HG02973 (cell line): ENCODE data around the gene POR.
"Not testable (repeated sequence)": the region's sequence is repeated elsewhere in the genome, so short reads cannot be mapped to it uniquely, and the experiment has no call there.

ENCODE experiments used
- ATAC-seq: cut with Tn5 transposase; IDR thresholded peaks from one replicate; pipeline ENCODE4 v1.9.1; 2021; ENCODE audit warnings: moderate library complexity; ENCODE audit not compliant: unreplicated experiment

Gene POR

GRCh38 chr7:75914655-75915415 is at the start of gene POR:
TSS of gene POR (plus strand) at chr7:75915155. CDS start at chr7:75954002, 38,847 bp downstream.
- ATAC-seq = peak; percentile 77

DNA sequence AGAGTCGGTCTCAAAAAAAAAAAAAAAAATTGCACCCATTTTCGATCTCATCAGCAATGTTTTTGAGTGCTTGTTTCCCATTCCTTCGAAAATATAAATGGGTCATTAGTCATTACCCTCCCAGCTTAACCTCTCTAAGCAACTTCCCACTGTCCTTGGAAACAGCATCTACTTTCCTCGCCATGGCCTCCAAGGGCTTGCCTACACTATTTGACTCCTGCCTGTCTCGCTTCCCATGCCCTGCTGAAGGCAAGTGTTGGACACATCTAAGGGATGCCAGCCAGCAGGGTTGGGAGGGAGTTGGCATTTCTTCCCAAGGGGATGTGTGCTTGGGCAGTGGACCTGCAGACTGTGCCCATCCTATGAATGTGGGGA is 48.9 kb upstream of the POR start:
- no peak for ATAC-seq

- ATAC-seq = no peak
Measured at GRCh38 chr7:75866489-75867389, 48.2 kb upstream of the POR start.

DNA sequence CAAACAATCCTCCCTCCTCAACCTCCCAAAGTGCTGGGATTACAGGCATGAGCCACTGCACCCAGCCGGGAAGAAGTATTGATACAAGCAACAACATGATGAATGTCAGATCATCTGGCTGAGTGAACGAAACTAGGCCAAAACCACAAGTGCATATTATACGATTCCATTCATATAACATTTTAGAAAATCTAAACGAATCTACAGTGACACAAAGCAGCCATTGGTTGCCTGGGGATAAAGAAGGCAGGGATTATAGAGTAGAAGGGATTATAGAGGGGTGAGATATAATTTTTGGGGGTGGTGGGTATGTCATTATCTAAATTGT is 47.6 kb upstream of the POR start:
- ATAC-seq = no peak

GRCh38 chr7:75868153-75868552 is 46.8 kb upstream of the POR start:
- ATAC-seq = no peak

DNA sequence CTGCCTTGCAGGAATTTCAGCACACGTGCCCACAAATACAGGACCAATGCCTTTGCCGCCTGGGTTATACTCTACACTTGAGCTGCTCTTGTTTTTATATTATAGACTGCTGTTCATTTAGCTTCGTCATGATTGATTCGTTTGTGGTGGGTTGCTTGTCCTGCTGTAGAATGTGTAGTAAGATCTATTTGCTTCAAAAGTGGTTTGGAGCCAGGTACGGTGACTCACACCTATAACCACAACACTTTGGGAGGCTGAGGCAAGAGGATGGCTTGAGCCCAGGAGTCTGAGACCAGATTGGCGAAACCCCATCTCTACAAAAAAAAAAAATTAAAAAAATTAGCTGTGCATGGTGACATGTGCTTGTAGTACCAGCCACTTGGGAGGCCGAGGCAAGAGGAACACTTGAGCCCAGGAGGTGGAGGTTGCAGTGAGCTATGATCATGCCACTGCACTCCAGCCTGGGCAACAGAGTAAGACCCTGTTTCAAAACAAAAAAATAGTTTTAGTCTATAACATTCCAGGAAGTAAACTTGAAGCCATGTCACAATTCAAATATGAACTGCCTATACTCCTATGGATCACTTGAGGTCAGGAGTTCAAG is 45.1 kb upstream of the POR start:
- no peak for ATAC-seq

DNA sequence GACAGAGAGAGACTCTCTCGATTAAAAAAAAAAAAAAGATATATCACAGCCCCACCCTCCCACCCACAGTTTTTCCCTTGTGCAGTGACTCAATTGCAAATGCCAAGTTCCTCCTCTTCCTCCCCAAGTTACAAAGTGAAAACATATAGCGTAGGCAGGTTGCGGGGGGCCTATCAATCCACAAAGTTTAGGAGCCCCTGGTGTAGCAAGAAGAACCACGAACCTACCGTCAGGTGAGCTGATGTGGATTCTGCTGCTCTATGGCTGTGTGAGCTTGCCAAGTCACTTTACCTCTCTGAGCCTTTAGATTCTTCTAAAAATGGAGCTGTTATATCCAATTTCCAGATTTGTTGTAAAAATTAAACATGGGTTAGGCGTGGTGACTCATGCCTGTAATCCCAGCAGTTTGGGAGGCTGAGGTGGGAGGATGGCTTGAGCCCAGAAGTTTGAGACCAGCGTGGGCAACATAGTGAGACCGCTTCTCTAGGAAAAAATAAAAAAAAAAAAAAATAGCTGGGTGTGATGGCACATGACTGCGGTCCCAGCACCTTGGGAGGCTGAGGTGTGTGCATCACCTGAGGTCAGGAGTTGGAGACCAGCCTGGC is 44.3 kb upstream of the POR start:
- ATAC-seq = no peak

DNA sequence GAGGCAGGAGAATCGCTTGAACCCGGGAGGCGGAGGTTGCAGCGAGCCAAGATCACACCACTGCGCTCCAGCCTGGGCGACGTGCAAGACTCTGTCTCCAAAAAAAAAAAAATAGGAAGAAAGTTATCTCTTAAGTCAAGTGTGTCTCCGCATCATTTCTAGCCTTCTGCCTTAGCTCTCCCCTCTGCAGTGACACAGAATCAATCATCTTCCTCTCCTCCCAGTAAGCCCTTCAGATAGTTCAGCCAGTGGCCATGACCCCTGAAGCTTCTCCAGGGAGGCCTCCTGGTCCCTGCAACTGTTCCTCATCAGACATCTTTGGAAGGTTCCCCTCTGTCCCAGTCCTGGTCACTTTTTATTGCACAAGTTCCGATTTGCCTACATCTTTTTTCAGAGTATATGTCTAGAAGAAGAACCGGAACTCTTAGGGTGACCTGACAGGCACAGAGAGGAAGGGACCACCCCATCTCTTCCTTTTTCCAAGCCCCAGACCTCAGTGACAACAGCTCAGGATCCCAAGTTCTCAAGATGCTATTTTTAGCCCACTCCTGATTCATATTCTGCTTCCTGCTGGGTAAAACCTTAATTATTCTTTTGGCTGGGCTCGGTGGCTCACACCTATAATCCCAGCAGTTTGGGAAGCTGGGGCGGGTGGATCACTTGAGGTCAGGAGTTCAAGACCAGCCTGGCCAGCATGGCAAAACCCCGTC is 42.7 kb upstream of the POR start:
- no peak for ATAC-seq

DNA sequence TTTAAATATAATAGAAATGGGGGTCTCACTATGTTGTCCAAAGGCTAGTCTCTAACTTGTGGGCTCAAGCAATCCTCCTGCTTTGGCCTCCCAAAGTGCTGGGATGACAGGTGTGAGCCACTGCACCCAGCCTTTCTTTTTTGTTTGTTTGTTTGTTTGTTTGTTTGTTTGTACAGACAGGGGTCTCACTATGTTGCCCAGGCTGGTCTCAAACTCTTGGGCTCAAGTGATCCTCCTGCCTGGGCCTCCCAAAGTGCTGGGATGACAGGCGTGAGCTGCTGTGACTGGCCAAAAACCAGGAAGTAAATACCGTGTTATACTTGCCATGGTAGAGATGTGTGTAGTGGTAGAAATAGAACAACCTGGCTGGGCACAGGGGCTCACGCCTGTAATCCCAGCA is 40.8 kb upstream of the POR start:
- not testable (repeated sequence) for ATAC-seq

DNA sequence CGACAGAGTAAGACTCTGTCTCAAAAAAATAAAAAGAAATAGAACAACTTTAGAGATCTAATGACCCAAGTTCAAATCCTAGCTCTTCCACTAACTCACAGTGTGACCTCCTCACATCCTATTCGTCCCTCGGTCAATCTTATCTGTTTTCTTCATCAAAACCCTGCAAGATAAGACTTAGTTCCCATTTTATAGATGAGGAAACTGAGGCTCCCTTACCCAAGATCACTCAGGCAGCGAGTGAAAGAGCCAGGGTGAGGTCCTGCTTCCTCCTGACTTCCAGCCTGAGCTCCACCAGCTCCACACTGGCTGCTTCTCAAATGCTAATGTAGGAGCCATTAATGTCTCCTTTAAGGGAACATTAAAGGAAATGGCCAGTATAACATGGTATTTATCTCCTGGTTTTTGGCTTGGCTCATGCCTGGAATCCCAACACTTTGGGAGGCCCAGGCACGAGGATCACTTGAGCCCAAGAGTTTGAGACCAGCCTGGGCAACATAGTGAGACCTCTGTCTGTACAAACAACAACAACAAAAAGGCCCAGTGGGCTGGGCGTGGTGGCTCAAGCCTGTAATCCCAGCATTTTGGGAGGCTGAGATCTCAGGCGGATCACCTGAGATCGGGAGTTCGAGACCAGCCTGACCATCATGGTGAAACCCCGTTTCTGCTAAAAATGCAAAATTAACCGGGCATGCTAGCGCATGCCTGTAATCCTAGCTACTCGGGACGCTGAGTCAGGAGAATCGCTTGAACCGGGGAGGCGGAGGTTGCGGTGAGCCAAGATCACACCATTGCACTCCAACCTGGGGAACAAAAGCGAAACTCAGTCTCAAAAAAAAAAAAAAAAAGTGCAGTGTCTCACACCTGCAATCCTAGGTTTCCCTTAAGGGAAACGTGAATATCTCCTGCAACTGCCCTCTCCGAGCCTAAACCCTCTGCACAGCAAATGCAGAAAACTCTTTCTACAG is 39.6 kb upstream of the POR start:
- no peak for ATAC-seq

DNA sequence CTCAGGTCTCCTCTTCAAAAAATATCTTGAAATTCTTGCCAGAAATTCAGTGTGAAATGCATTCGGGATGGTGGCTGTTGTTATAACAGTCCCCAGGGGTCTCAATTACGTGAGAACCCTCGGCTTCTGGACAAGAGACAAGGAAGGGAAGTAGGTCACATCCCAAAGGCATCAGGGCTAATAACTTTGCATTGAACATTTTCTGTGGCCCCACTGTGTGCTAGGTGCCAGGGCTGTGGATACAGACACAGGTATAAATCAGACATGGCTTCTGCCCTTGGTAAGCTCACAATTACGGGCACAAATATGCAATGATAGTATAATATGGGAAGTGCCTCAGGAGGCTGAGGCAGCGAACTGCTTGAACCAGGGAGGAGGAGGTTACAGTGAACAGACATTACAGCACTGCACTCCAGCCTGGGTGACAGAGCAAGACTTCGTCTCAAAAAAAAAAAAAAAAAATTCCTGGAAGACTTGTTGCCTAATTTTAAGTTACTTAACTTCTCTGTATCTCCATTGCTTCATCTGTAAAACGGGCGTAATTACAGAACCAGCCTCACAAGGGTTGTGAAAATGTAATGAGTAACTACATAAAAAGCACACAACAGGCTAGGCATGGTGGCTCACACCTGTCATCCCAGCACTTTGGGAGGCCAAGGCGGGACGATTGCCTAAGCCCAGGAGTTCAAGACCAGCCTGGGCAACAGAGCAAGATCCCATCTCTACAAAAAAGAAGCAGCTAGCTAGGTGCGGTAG is 38.7 kb upstream of the POR start:
- ATAC-seq = no peak

DNA sequence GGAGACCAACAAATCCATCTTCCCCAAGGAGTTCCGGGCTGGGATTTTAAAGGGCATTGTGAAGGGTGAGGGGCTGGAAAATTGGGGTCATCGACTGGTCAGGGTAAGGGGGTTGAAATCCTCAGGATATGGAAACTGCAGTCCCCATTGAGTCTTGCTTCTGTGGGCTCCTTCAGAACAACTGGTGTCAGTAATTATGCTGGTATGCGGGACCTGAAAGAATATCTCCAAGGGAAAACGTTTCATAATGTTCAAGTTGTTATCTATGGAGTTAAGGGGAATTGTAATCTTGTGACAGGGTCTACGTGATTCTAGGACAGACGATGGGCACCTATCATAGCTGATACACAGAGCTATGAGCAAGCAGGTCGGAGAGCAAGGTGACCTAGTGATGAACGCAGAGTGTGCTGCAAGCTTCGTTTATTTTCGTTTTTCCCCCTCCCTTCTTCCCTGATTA is 36.6 kb upstream of the POR start:
- ATAC-seq = peak; percentile 27

GRCh38 chr7:75878769-75879611 is 36.0 kb upstream of the POR start, which contains the start of gene RHBDD2:
TSS of gene RHBDD2 (plus strand) at chr7:75879034. CDS start at chr7:75879083, 49 bp downstream.
- ATAC-seq = peak; percentile 90

DNA sequence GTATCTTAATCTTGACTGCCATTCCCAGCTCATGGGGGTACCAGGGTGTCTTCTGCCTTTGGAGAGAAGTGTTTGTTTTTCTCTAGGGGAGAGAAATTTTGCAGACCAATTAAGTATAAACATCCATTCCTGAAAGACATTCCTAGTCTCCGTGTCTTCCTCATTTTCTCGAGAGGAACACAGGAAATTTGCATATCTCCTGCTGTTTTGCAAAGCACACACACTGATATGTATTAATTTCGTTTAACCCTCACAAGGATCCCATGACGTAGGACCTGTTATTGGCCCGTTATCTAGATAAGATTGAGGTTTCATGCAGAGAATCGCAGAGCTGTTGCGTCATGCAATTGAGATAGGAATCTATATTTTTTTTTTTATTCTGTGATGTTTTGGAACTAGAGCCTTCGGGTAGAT is 35.2 kb upstream of the POR start:
- ATAC-seq = no peak

- ATAC-seq = no peak
Measured at GRCh38 chr7:75880242-75880641, 34.7 kb upstream of the POR start.

DNA sequence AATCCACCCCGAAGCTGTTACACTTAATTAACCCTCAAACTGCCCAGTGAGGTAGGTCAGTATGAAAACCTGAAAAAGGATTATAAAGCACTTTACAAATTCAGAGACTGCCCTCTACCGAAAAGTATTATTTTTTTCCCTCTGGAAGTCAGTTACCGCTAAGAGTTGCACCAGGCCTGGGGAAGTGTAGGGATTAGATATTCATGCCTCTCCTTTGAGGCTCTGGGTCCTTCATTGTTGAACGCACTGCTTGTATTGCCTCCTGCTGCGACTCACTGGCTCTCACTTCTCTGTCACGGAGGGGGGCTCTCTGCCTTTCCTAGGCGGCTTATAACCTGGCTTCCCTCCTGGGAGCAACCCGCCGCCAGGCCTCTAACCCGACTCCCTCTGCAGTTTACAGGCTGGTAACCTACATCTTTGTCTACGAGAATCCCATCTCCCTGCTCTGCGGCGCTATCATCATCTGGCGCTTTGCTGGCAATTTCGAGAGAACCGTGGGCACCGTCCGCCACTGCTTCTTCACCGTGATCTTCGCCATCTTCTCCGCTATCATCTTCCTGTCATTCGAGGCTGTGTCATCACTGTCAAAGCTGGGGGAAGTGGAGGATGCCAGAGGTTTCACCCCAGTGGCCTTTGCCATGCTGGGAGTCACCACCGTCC is 33.4 kb upstream of the POR start:
- no peak for ATAC-seq

DNA sequence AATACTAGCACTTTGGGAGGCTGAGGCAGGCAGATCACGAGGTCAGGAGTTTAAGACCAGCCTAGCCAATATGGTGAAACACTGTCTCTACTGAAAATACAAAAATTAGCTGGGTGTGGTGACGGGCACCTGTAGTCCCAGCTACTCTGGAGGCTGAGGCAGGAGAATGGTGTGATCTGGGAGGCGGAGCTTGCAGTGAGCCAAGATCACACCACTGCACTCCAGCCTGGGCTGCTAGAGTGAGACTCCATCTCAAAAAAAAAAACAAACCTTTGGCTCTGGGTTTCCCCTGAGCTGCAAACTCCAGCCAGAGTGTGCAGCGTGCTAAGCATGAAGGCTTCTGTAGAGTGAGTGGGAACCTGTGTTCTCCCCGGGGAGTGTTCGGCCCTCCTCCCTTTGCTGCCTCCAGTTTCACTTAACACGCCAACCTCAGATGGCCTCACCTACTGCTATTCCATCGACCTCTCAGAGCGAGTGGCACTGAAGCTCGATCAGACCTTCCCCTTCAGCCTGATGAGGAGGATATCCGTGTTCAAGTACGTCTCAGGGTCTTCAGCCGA is 31.6 kb upstream of the POR start:
- not testable (repeated sequence) for ATAC-seq
